Mucosa of rectum (tissue), 2 donors: ENCODE measurements around the gene ST3GAL6.

Source experiments
- H3K27ac ChIP-seq, 2 donors: one replicate each; pipeline ENCODE4 v1.7.0; 2013; ENCODE audit warnings: inconsistent platforms in 2 of 2, low read depth in 2 of 2, low read length in 2 of 2
- H3K27me3 ChIP-seq, 2 donors: one replicate each; pipeline ENCODE4 v1.7.0; 2013; ENCODE audit warnings: low read length in 2 of 2; ENCODE audit not compliant: control insufficient read depth in 2 of 2, insufficient read depth in 2 of 2
- H3K36me3 ChIP-seq, 2 donors: one replicate each; pipeline ENCODE4 v1.7.0; 2013; ENCODE audit warnings: low read length in 2 of 2; ENCODE audit not compliant: control insufficient read depth in 2 of 2, insufficient read depth in 2 of 2
- H3K4me1 ChIP-seq, 2 donors: one replicate each; pipeline ENCODE4 v1.7.0; 2013; ENCODE audit warnings: low read length in 2 of 2, mild to moderate bottlenecking in 1 of 2; ENCODE audit not compliant: control insufficient read depth in 2 of 2, insufficient read depth in 2 of 2
- H3K4me3 ChIP-seq, 2 donors: one replicate each; pipeline ENCODE4 v1.7.0; 2013; ENCODE audit warnings: low read length in 2 of 2
- H3K9ac ChIP-seq, 2 donors: one replicate each; pipeline ENCODE4 v1.7.0; 2013; ENCODE audit warnings: low read length in 2 of 2, low read depth in 1 of 2, mild to moderate bottlenecking in 1 of 2
- H3K9me3 ChIP-seq, 2 donors: one replicate each; pipeline ENCODE4 v1.7.0; 2013; ENCODE audit warnings: low read length in 2 of 2; ENCODE audit not compliant: control insufficient read depth in 2 of 2
- donor health status: healthy.
- donor health status: Normal muscosa, but diverticular disease.

Gene ST3GAL6

GRCh38 chr3:98735761-98736269, 27.3 kb upstream of the ST3GAL6 start:
- Histone ChIP-seq H3K9ac (no peak overlapping the region), H3K36me3 (no peaks in the 10 kb centered on the region), H3K27ac (no peak overlapping the region), H3K9me3 (no peaks in the 10 kb centered on the region), H3K4me3 (no peak overlapping the region), H3K27me3 (peaks cover 11 to 21% of the 10 kb centered on the region in 2 donors), H3K4me1 (peaks cover 8 to 13% of the 10 kb centered on the region in 2 donors)

GRCh38 chr3:98737301-98737700, 25.8 kb upstream of the ST3GAL6 start:
- H3K9ac ChIP-seq = no peak overlapping the region
- no peaks in the 10 kb centered on the region for H3K36me3 ChIP-seq
- no peak overlapping the region for H3K4me3 ChIP-seq
- peaks cover 8 to 11% of the 10 kb centered on the region in 2 donors for H3K4me1 ChIP-seq
- peaks cover 6 to 15% of the 10 kb centered on the region in 2 donors for H3K27me3 ChIP-seq
- no peaks in the 10 kb centered on the region for H3K9me3 ChIP-seq
- no peak overlapping the region for H3K27ac ChIP-seq

DNA sequence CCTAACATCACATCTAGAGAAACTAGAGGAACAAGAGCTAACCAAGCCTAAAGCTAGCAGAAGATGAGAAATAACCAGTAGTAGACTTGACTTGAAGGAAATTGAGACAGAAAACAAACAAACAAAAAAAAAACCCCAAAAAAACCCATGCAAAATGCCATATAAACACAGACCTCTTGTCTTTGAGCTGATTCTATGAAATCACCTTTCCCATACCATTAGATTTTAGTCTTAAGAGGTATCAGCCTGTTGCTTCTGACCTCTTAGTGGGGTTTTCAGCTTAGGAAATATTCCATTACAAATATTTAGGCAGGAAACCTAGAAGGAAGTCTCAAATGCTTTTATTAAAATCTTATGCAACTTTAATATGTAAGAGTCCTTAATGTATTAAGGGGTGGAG, 23.9 kb upstream of the ST3GAL6 start:
- Histone ChIP-seq H3K4me1 (peaks cover 0 to under 1% of the 10 kb centered on the region in 2 donors), H3K36me3 (no peaks in the 10 kb centered on the region), H3K4me3 (no peak overlapping the region), H3K27me3 (peaks cover 4 to 6% of the 10 kb centered on the region in 2 donors), H3K9ac (no peak overlapping the region), H3K9me3 (no peaks in the 10 kb centered on the region), H3K27ac (no peak overlapping the region)

- Histone ChIP-seq H3K36me3 (no peaks in the 10 kb centered on the region), H3K4me3 (no peak overlapping the region), H3K4me1 (no peaks in the 10 kb centered on the region), H3K9me3 (no peaks in the 10 kb centered on the region), H3K27ac (no peak overlapping the region), H3K9ac (no peak overlapping the region), H3K27me3 (peaks cover 0 to 4% of the 10 kb centered on the region in 2 donors)
These were observed 22.8 kb upstream of the ST3GAL6 start for GRCh38 chr3:98740324-98740723.

- H3K27me3 ChIP-seq = peaks cover 0 to 4% of the 10 kb centered on the region in 2 donors
- H3K4me1 ChIP-seq = no peaks in the 10 kb centered on the region
These were observed 21.9 kb upstream of the ST3GAL6 start for GRCh38 chr3:98741121-98741716.

DNA sequence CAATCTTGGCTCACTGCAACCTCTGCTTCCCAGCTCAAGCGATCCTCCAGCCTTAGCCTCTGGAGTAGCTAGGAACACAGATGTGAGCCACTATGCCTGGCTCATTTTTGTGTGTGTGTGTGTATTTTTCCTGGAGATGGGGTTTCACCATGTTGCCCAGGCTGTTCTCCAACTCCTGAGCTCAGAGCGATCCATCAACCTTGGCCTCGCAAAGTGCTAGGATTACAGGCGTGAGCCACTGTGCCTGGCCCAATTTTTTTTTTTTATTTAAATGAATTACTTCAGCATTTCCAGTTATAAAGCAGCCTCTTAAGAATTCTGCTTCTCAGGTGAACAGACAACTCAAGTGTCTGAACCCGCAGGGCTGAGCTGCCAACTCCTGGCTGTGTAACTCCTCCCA, 20.1 kb upstream of the ST3GAL6 start:
- no peaks in the 10 kb centered on the region for H3K27me3 ChIP-seq
- H3K9me3 ChIP-seq = no peaks in the 10 kb centered on the region
- H3K27ac ChIP-seq = no peak overlapping the region
- no peaks in the 10 kb centered on the region for H3K36me3 ChIP-seq
- no peak overlapping the region for H3K9ac ChIP-seq
- no peaks in the 10 kb centered on the region for H3K4me1 ChIP-seq
- H3K4me3 ChIP-seq = no peak overlapping the region

More at GRCh38 chr3:98741121-98741716, 21.9 kb upstream of the ST3GAL6 start:
- no peaks in the 10 kb centered on the region for H3K36me3 ChIP-seq
- H3K9ac ChIP-seq = no peak overlapping the region
- H3K4me3 ChIP-seq = no peak overlapping the region
- no peak overlapping the region for H3K27ac ChIP-seq
- no peaks in the 10 kb centered on the region for H3K9me3 ChIP-seq

GRCh38 chr3:98744283-98744682, 18.9 kb upstream of the ST3GAL6 start:
- Histone ChIP-seq H3K36me3 (no peaks in the 10 kb centered on the region), H3K9ac (no peak overlapping the region), H3K27me3 (no peaks in the 10 kb centered on the region), H3K9me3 (no peaks in the 10 kb centered on the region), H3K4me1 (no peaks in the 10 kb centered on the region), H3K4me3 (no peak overlapping the region), H3K27ac (no peak overlapping the region)

DNA sequence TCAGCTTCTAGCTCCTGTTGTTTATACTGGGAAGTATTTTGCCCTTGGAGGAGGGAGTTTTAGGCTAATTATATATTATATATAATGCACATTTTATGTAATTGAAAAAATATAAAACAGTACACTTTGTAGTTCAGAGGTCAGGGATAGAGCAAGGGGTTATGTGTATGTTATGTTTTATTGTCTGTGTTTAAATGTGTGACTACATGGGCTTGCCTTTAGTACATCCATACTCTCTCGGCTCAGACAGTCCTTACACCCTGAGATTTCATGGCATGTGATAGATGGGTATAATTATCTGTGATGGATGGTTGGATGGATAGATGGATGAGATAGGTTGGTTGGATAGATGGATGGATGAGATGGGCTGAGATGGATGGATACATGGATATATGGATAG, 17.4 kb upstream of the ST3GAL6 start:
- Histone ChIP-seq H3K4me3 (no peak overlapping the region), H3K4me1 (no peaks in the 10 kb centered on the region), H3K36me3 (no peaks in the 10 kb centered on the region), H3K9ac (no peak overlapping the region), H3K9me3 (no peaks in the 10 kb centered on the region), H3K27ac (no peak overlapping the region), H3K27me3 (no peaks in the 10 kb centered on the region)

GRCh38 chr3:98746122-98746521, 17.0 kb upstream of the ST3GAL6 start:
- Histone ChIP-seq H3K27me3 (no peaks in the 10 kb centered on the region), H3K4me3 (no peak overlapping the region), H3K9me3 (no peaks in the 10 kb centered on the region), H3K4me1 (no peaks in the 10 kb centered on the region), H3K9ac (no peak overlapping the region), H3K27ac (no peak overlapping the region), H3K36me3 (no peaks in the 10 kb centered on the region)

- no peak overlapping the region for H3K4me3 ChIP-seq
- no peaks in the 10 kb centered on the region for H3K4me1 ChIP-seq
- H3K9ac ChIP-seq = no peak overlapping the region
- H3K27ac ChIP-seq = no peak overlapping the region
- H3K36me3 ChIP-seq = no peaks in the 10 kb centered on the region
- H3K27me3 ChIP-seq = no peaks in the 10 kb centered on the region
- H3K9me3 ChIP-seq = no peaks in the 10 kb centered on the region
These were observed 16.3 kb upstream of the ST3GAL6 start for GRCh38 chr3:98746882-98747281.
